ENCODE results near the gene SLC7A6. TPM values are rescaled to one million over a fixed set of nuclear protein-coding genes. Genes with fewer than 3 reads are reported as not detected.
A peak's percentile ranks its signal among the peaks of the same experiment; 100 is the strongest.

SLC7A6 gene
- total and polyA plus RNA-seq, 2 experiments from 2014 or later = 20.5 to 29.7 TPM

- peak overlapping the region; percentile 23 for H3K4me3 ChIP-seq
- H4K20me1 ChIP-seq (ENCODE audit: insufficient read depth, poor library complexity, severe bottlenecking) = peaks cover 9% of the 10 kb centered on the region
- no peaks in the 10 kb centered on the region for H3K36me3 ChIP-seq (replicated peaks; ENCODE audit: insufficient read depth, low read depth)
- TF ChIP-seq EZH2 (IDR thresholded peaks at IDR 0.05; ENCODE audit: borderline replicate concordance) = no peak
- TF ChIP-seq EZH2phosphoT487 (IDR thresholded peaks at IDR 0.05; ENCODE audit: low read depth, severe bottlenecking, unreplicated experiment) = no peak
- TF ChIP-seq CTCF (IDR thresholded peaks at IDR 0.05; ENCODE audit: poor library complexity) = no peak
- no peak for DNase-seq (ENCODE audit: low spot score)
- peaks cover 27% of the 10 kb centered on the region for H3K79me2 ChIP-seq
- H3K4me1 ChIP-seq (ENCODE audit: insufficient read depth) = peaks cover 21% of the 10 kb centered on the region
- H3K9me3 ChIP-seq (ENCODE audit: low read depth) = no peaks in the 10 kb centered on the region
- peak overlapping the region; percentile 42 for H2AFZ ChIP-seq
- peak overlapping the region; percentile 100 for H3K27ac ChIP-seq
- H3K4me2 ChIP-seq = peak overlapping the region; percentile 85
- no peaks in the 10 kb centered on the region for H3K9me2 ChIP-seq (replicated peaks; ENCODE audit: insufficient read depth)
- WGBS (ENCODE audit: low lambda C conversion rate, missing lambda C conversion rate) = 9% methylated on average over 21 of the region's 21 CpGs
- H3K27me3 ChIP-seq = no peaks in the 10 kb centered on the region
Measured at GRCh38 chr16:68236826-68237242, 27.5 kb upstream of the SLC7A6 start.

GRCh38 chr16:68237243-68238028 is 26.9 kb upstream of the SLC7A6 start:
- no peaks in the 10 kb centered on the region for H3K9me3 ChIP-seq (ENCODE audit: low read depth)
- TF ChIP-seq CTCF (IDR thresholded peaks at IDR 0.05; ENCODE audit: poor library complexity) (no peak), EZH2phosphoT487 (IDR thresholded peaks at IDR 0.05; ENCODE audit: low read depth, severe bottlenecking, unreplicated experiment) (no peak), EZH2 (IDR thresholded peaks at IDR 0.05; ENCODE audit: borderline replicate concordance) (no peak)
- H2AFZ ChIP-seq = peak overlapping the region; percentile 48
- no peaks in the 10 kb centered on the region for H3K27me3 ChIP-seq
- H3K4me3 ChIP-seq = peak overlapping the region; percentile 23
- WGBS (ENCODE audit: low lambda C conversion rate, missing lambda C conversion rate) = 1% methylated on average over 52 of the region's 72 CpGs
- peak overlapping the region; percentile 85 for H3K4me2 ChIP-seq
- H4K20me1 ChIP-seq (ENCODE audit: insufficient read depth, poor library complexity, severe bottlenecking) = peaks cover 9% of the 10 kb centered on the region
- peak overlapping the region; percentile 100 for H3K27ac ChIP-seq
- peaks cover 21% of the 10 kb centered on the region for H3K79me2 ChIP-seq
- no peaks in the 10 kb centered on the region for H3K9me2 ChIP-seq (replicated peaks; ENCODE audit: insufficient read depth)
- no peaks in the 10 kb centered on the region for H3K36me3 ChIP-seq (replicated peaks; ENCODE audit: insufficient read depth, low read depth)
- peak; percentile 99 for DNase-seq (ENCODE audit: low spot score)
- H3K4me1 ChIP-seq (ENCODE audit: insufficient read depth) = peaks cover 21% of the 10 kb centered on the region

- Histone ChIP-seq H3K4me2 (peak overlapping the region; percentile 77), H3K27ac (peak overlapping the region; percentile 90), H2AFZ (peak overlapping the region; percentile 48), H3K9me2 (replicated peaks; ENCODE audit: insufficient read depth) (no peaks in the 10 kb centered on the region), H3K4me1 (ENCODE audit: insufficient read depth) (peaks cover 21% of the 10 kb centered on the region), H3K79me2 (peaks cover 16% of the 10 kb centered on the region), H3K9me3 (ENCODE audit: low read depth) (no peaks in the 10 kb centered on the region), H3K4me3 (peak overlapping the region; percentile 5), H4K20me1 (ENCODE audit: insufficient read depth, poor library complexity, severe bottlenecking) (peaks cover 9% of the 10 kb centered on the region), H3K27me3 (no peaks in the 10 kb centered on the region), H3K36me3 (replicated peaks; ENCODE audit: insufficient read depth, low read depth) (no peaks in the 10 kb centered on the region)
- no peak for DNase-seq (ENCODE audit: low spot score)
- no peak for TF ChIP-seq EZH2 (IDR thresholded peaks at IDR 0.05; ENCODE audit: borderline replicate concordance)
- no peak for TF ChIP-seq CTCF (IDR thresholded peaks at IDR 0.05; ENCODE audit: poor library complexity)
- no peak for TF ChIP-seq EZH2phosphoT487 (IDR thresholded peaks at IDR 0.05; ENCODE audit: low read depth, severe bottlenecking, unreplicated experiment)
- WGBS (ENCODE audit: low lambda C conversion rate, missing lambda C conversion rate) = 26% methylated on average over 20 of the region's 20 CpGs
Measured at GRCh38 chr16:68238029-68238345, 26.3 kb upstream of the SLC7A6 start.
